GM19438 (cell line): Measurements from ENCODE around the gene ADCY10.
"Not testable (repeated sequence)": the region's sequence is repeated elsewhere in the genome, so short reads cannot be mapped to it uniquely, and the experiment has no call there.

Experiments
- ATAC-seq: cut with Tn5 transposase; IDR thresholded peaks from one replicate; pipeline ENCODE4 v1.9.1; 2021; ENCODE audit warnings: low read depth; ENCODE audit not compliant: unreplicated experiment

The ADCY10 gene

GRCh38 chr1:167819849-167820683, 93.9 kb downstream of the ADCY10 start:
- ATAC-seq: peak; percentile 58

- no peak for ATAC-seq
Measured at GRCh38 chr1:167815650-167816049, 98.3 kb downstream of the ADCY10 start.

DNA sequence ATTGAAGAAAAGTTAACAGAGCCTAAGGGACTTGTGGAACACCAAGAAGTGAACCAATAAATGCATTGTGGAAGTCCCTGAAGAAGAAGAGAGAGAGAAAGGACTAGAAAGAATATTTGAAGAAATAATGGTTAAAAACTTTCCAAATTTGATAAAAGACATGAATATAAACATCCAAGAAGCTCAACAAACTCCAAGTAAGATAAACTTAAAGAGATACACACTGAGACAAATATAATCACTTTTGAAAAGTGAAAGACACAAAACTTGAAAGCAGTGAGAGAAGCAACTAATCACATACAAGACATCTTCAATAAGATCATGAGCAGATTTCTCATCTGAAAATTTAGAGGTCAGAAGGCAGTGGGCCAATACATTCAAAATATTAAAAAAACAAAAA, 101.0 kb downstream of the ADCY10 start:
- ATAC-seq: no peak

DNA sequence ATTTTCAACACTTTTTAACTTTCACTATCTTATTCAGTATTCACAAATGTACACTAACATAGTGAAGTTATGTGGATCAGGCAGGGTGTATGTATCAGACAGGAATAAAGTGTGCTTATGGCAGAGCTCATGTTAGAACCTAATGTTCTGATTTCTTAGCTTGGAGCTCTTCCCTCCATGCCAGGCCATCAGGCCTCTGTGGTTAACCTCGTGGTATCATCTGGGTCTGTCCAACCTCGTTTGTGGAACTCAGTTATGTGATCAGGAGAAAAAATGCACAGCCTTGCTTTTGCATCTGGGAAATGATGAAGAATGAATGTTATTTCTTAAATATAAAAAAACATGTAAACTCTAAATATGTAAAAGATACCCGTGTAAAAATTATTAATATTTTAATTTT, 105.2 kb downstream of the ADCY10 start:
- no peak for ATAC-seq

DNA sequence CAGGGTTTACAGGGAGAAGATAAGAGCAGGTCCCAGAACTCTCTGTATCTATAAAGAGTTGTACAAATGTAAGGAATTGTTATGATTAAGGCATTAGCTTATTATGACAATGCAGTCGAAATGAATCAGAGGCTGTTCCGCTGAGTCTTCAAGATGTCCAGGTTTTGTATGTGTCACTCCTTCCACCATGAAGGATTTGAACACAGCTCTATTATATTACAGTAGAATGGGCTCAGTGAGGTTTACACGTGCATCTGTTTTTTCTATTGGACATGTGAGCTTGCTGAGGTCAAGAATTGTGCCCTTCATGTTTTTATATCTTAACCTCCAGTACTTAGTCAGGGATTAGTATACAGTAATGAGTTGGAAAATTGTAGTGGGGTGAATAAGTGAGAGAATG, 105.8 kb downstream of the ADCY10 start:
- no peak for ATAC-seq

- not testable (repeated sequence) for ATAC-seq
Measured at GRCh38 chr1:167806676-167807075, 107.3 kb downstream of the ADCY10 start.

DNA sequence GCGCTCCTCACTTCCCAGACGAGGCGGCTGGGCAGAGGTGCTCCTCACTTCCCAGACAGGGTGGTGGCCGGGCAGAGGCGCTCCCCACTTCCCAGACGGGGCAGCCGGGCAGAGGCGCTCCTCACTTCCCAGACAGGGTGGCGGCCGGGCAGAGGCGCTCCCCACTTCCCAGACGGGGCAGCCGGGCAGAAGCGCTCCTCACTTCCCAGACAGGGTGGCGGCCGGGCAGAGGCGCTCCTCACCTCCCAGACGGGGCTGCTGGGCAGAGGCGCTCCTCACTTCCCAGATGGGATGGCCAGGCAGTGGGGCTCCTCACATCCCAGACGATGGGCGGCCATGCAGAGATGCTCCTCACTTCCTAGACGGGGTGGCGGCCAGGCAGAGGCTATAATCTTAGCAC, 107.7 kb downstream of the ADCY10 start:
- ATAC-seq: not testable (repeated sequence)

DNA sequence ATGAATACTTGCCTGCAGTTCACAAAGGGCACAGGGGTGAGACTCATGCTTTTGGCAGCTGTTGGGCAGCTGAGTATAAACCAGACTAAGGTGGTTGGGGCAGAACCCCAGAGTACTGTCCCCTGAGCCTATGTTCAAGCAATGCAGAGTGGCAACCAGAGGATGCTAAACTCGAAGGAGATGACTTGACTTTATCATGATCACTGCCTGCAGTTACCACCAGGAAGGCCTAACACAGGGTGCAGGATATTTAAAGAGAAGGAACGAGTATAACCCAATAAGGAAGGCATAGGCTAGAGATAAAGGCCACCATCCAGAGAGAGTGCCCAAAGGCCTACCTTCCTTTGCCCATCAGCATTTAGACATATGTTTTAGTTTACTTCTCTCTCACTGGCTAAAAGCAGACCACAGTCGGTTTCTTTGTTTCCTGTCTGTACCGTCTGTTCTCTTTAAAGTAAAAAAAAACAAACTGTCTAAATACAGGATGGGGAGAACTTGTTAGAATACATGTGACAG, 108.8 kb downstream of the ADCY10 start:
- no peak for ATAC-seq

DNA sequence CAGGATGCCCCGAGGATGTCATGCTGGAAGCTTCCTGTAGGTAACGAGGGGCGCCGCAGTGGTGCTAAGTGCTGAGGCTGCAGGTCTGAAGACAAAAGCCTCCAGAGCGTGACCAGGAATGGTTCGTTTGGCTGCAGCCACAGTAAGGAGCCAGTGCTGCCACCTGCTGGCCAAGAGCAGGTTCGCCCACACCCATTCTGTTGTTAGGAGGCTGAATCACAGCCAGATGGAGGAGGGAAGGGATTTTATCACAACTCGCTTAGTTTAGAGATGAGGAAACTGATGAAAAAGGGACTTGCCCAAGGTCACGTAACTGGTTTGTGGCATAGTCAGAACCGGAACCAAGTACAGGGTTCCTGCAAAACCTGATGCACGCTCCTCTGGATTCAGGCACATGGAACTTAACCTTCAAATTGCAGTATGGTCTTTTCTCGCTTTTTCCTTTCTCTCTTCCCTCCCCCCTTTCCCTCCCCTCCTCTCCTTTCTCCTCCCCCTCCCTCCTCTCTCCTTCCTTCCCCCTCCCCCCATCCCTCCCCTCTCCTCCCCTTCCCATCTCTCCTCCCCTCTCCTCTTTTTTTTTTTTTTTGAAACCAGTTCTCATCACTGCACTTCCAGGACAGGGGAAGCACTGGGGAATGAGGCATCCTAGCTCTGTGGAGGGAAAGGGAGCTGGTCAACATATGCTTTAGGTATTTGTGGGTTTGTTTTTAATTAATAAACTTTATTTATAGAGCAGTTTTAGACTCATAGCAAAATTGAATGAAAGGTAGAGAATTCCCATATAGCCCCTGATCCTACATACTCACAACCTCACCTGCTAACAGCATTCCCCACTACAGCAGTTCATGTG, 110.4 kb downstream of the ADCY10 start:
- ATAC-seq: peak; percentile 98

DNA sequence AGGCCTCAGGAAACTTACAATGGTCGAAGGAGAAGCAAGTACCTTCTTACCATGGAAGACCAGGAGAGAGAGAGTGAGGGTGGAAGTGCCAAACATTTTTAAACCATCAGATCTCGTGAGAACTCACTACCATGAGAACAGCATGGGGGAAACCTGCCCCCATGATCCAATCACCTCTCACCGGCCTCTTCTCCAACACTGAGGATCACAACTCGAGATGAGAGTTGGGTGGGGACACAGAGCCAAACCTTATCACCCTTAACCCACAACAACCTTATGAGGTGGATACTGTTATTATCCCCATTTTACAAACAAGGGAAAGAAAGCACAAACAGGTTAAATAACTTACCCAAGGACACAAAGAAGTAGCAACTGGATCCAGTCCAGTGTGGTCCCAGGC, 111.7 kb downstream of the ADCY10 start:
- no peak for ATAC-seq

DNA sequence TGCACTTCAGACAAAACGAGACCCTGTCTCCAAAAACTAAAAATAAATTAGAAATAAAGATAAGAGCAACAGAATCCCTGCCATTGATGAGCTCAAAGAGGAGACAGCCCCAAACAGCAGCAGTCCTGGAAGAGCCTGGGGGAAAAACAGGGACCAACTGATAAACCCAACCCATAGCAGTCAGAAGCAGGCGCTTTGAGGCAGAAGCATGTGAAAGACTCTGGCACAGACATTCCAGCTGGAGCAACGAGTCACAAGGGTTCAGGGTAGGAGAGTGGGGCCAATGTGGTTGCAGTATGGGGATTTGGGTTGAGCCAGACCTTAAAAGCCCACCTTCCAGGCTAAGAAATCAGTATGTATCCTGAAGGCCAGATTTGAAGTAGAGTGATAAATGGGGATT, 113.7 kb downstream of the ADCY10 start:
- no peak for ATAC-seq

DNA sequence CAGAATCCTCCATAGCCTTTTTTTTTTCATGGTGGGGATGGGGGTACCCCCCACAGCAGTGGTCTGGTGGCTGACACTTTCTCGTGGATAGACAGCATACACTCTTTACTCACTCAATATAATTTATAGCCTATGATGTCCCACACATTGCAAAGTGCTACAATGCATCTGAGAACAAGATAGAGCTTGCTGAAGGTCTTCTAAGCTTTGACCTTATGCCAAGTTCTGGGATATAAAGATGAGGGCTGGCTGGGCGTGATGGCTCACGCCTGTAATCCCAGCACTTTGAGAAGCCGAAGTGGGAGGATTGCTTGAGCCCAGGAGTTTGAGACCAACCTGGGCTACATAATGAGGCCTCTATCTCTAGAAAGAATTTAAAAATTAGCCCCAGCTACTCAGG, 114.2 kb downstream of the ADCY10 start:
- ATAC-seq: no peak

DNA sequence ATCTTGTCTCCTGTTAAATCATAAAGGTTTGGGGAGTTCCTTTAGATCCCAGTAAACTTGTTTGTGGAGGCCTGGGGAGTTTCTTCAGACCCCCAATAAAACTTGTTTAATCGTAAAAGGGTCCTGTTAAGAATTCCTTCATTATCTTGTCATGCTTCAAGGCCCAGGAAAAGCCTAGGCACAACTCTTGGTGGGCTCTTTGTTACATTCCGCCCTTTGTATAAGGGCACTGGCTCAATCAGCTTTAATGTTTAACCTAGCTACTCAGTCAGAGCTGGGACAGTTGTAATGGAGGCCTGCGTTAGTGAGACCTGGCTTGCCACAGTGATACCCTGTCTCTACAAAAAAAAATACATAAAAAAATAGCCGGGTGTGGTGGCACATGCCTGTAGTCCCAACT, 115.0 kb downstream of the ADCY10 start:
- no peak for ATAC-seq

GRCh38 chr1:167797015-167797414, 116.9 kb downstream of the ADCY10 start:
- no peak for ATAC-seq

GRCh38 chr1:167795810-167796740, 117.9 kb downstream of the ADCY10 start:
- no peak for ATAC-seq

DNA sequence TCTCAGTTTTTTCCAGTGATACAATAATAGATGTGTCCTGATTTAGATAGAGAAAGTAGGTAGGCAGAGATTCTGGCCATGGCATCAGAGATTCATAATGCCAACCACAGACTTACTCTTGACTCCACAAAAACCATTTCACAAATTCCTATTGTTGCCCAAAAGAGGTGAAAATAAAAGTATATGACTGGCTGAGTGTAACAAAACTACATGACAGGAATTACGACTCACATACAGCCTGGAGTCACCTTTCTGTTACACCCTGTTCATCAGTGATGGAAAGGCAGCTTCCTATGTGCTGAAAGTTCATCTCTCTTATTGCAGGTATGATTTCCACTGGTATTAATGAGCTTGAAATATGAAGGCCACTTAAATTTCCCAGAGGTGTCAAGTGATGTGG, 119.9 kb downstream of the ADCY10 start:
- ATAC-seq: no peak

GRCh38 chr1:167792188-167792565, 121.8 kb downstream of the ADCY10 start:
- no peak for ATAC-seq

DNA sequence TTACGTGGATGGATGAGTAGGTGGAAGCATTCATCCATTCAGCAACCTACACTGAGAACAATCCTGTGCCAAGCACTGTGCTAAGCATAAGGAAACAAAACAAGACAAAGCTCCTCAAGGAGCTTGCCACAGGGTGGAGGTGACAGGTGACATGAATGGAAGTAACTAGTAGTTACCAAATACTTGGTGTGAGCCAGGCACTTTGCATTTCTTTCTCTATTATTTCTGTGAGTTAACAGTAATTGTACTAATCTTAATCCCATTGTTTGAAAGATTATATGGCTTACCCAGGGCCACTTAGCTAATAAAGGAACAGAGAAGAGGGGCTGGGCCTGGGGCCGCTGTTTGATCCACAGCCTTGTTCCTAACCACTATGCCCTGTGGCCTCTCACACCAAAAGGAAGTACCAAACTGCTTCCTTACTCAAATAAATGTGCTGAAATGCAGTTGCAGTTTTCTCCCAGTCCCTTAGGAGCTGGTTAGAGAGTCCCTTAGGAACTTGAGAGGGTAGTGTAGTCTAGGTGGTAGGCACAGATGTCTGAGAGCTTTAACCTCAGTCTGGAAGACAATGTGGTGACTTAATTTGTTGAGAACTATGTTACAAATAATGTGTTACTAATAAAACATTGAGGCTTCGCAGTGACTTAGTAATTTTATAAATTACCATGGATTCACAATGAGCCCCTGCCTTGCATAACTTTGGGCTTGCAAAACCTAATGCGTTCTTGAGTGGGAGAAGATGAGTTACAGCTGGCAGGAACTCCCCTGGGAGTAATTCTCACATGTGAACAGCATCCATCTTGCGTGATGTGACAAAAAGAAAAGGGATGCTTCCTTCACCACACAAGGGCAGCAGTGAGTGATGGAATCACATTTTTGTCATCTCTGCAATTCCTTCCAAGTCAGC, 122.4 kb downstream of the ADCY10 start:
- no peak for ATAC-seq

DNA sequence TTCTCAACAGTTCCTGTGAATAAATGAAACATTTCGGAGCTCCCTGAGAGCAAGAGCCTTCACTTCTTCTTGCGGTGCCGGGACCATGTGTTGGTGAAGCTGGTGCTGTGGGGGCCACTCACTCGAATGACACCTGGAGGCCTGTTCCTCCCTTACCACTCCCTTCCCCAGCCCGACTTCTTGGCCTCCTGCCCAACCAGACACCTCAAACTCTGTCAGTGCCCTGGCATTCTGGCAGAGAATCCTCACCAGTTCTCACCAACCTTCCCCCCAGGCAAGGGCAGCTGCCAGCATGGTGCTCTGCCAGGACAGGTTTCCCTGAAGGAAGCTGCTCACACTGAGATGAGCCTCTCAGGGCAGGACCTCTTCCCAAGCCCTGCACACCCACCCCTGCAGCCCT, 123.8 kb downstream of the ADCY10 start:
- no peak for ATAC-seq
